H1 (cell line): Measurements from ENCODE around the gene EAF2. TPM values are rescaled to one million over a fixed set of nuclear protein-coding genes. Genes with fewer than 3 reads are reported as not detected.

ENCODE experiments used
- CBX5 ChIP-seq: fragments of 300-800, 300-1000 bp; sonication (generic); IDR thresholded peaks from 2 replicates; pipeline ENCODE4 v1.7.1; 2016; ENCODE audit warnings: antibody characterized with exemption, low read length, low read depth
- EGR1 ChIP-seq: IDR thresholded peaks from 2 replicates; pipeline ENCODE4 v1.6.1; 2011; ENCODE audit warnings: low read depth, low read length, borderline replicate concordance
- GTF2F1 ChIP-seq: IDR thresholded peaks from 2 replicates; pipeline ENCODE4 v1.6.1; 2012; ENCODE audit warnings: low read depth, low read length, improper control_type of control experiment, borderline replicate concordance
- HDAC6 ChIP-seq: IDR thresholded peaks from one replicate; pipeline ENCODE4 v1.7.1; 2012; ENCODE audit warnings: low read depth, mild to moderate bottlenecking, inconsistent platforms, low read length, moderate library complexity
- NRF1 ChIP-seq: IDR thresholded peaks from 2 replicates; pipeline ENCODE4 v1.6.1; 2011; ENCODE audit warnings: mild to moderate bottlenecking, low read depth, low read length, improper control_type of control experiment
- RAD21 ChIP-seq, 2 experiments: IDR thresholded peaks in 1 of 2; conservative IDR thresholded peaks in 1 of 2; 2 replicates each; pipeline ENCODE4 v1.6.1; 2011; ENCODE audit warnings: low read depth in 2 of 2, low read length in 2 of 2, improper control_type of control experiment in 1 of 2, inconsistent platforms in 1 of 2, mild to moderate bottlenecking in 1 of 2, moderate library complexity in 1 of 2
- SAP30 ChIP-seq: fragments of 300-600 bp; sonication (generic); IDR thresholded peaks from 2 replicates; pipeline ENCODE4 v1.7.1; 2012; ENCODE audit warnings: low read length, moderate library complexity, mild to moderate bottlenecking, inconsistent platforms; ENCODE audit not compliant: insufficient read depth, insufficient replicate concordance
- SP4 ChIP-seq: IDR thresholded peaks from 2 replicates; pipeline ENCODE4 v1.6.1; 2012; ENCODE audit warnings: low read length, inconsistent platforms
- SUZ12 ChIP-seq: fragments of 200-600 bp; sonication (generic); IDR thresholded peaks from 2 replicates; pipeline ENCODE4 v1.6.1; 2012; ENCODE audit warnings: mild to moderate bottlenecking, inconsistent platforms, low read length, moderate library complexity, mixed read lengths
- polyA plus RNA-seq, 7 experiments: library from polyadenylated mRNA; depleted of rRNA in 3 of 7; stranded (reverse) in 5 of 7; unstranded in 2 of 7; fragments of >200 nt in 5 of 7; fragments of 200-250 nt in 2 of 7; gene quantifications; 1 replicate in 5 of 7; 2 replicates in 1 of 7; 4 replicates in 1 of 7; pipeline versions ENCODE4 v1.2.1 to v1.2.3, GENCODE V29; 2011 to 2013; ENCODE audit warnings: missing spikeins in 2 of 7, mixed read lengths in 2 of 7
- total RNA-seq: library from RNA; stranded (reverse); fragmentation: NEBNext Ultra II Directional; extraction: Animal tissue kit (Norgen Biotek cat#: 25700); gene quantifications from 2 replicates; pipeline ENCODE4 v1.2.1, GENCODE V29; 2021
- TF ChIP-seq, protein P1 (sequence below): fragments of 300-600 bp; sonication (generic); IDR thresholded peaks from 2 replicates; pipeline ENCODE4 v1.7.1; 2012; ENCODE audit warnings: low read length, moderate library complexity, mild to moderate bottlenecking, inconsistent platforms; ENCODE audit not compliant: insufficient replicate concordance

Gene EAF2
- total and polyA plus RNA-seq, 2 of the 8 experiments (the other 6 are each of a cell fraction or from before 2014, with no cell fraction given) = 3.6 to 6.6 TPM

DNA sequence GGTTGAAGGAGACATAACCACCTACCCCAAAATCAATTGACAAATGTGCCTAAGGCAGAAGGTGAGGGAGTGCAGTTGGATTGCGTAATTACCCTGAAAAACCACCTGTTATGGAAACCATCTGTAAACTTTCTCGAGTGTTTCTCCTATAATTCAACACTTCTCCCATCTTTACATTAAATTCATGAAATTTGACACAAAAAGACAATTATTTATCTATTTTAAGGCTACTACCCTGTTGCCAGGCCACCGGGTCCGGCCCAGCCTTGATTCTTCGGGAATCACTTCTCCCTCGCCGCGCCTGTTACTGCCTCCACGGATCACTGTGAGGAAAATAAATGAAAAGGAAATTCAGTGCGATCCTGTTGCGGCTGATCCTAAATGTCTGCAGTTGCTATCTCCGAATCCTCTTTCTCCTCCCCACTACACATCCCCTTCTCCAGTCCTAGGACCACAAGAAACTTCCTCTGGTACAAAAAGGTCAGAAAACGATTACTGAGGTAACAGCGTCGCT lies 795 bp upstream of the EAF2 start (continued):
- TF ChIP-seq, protein P1, sequence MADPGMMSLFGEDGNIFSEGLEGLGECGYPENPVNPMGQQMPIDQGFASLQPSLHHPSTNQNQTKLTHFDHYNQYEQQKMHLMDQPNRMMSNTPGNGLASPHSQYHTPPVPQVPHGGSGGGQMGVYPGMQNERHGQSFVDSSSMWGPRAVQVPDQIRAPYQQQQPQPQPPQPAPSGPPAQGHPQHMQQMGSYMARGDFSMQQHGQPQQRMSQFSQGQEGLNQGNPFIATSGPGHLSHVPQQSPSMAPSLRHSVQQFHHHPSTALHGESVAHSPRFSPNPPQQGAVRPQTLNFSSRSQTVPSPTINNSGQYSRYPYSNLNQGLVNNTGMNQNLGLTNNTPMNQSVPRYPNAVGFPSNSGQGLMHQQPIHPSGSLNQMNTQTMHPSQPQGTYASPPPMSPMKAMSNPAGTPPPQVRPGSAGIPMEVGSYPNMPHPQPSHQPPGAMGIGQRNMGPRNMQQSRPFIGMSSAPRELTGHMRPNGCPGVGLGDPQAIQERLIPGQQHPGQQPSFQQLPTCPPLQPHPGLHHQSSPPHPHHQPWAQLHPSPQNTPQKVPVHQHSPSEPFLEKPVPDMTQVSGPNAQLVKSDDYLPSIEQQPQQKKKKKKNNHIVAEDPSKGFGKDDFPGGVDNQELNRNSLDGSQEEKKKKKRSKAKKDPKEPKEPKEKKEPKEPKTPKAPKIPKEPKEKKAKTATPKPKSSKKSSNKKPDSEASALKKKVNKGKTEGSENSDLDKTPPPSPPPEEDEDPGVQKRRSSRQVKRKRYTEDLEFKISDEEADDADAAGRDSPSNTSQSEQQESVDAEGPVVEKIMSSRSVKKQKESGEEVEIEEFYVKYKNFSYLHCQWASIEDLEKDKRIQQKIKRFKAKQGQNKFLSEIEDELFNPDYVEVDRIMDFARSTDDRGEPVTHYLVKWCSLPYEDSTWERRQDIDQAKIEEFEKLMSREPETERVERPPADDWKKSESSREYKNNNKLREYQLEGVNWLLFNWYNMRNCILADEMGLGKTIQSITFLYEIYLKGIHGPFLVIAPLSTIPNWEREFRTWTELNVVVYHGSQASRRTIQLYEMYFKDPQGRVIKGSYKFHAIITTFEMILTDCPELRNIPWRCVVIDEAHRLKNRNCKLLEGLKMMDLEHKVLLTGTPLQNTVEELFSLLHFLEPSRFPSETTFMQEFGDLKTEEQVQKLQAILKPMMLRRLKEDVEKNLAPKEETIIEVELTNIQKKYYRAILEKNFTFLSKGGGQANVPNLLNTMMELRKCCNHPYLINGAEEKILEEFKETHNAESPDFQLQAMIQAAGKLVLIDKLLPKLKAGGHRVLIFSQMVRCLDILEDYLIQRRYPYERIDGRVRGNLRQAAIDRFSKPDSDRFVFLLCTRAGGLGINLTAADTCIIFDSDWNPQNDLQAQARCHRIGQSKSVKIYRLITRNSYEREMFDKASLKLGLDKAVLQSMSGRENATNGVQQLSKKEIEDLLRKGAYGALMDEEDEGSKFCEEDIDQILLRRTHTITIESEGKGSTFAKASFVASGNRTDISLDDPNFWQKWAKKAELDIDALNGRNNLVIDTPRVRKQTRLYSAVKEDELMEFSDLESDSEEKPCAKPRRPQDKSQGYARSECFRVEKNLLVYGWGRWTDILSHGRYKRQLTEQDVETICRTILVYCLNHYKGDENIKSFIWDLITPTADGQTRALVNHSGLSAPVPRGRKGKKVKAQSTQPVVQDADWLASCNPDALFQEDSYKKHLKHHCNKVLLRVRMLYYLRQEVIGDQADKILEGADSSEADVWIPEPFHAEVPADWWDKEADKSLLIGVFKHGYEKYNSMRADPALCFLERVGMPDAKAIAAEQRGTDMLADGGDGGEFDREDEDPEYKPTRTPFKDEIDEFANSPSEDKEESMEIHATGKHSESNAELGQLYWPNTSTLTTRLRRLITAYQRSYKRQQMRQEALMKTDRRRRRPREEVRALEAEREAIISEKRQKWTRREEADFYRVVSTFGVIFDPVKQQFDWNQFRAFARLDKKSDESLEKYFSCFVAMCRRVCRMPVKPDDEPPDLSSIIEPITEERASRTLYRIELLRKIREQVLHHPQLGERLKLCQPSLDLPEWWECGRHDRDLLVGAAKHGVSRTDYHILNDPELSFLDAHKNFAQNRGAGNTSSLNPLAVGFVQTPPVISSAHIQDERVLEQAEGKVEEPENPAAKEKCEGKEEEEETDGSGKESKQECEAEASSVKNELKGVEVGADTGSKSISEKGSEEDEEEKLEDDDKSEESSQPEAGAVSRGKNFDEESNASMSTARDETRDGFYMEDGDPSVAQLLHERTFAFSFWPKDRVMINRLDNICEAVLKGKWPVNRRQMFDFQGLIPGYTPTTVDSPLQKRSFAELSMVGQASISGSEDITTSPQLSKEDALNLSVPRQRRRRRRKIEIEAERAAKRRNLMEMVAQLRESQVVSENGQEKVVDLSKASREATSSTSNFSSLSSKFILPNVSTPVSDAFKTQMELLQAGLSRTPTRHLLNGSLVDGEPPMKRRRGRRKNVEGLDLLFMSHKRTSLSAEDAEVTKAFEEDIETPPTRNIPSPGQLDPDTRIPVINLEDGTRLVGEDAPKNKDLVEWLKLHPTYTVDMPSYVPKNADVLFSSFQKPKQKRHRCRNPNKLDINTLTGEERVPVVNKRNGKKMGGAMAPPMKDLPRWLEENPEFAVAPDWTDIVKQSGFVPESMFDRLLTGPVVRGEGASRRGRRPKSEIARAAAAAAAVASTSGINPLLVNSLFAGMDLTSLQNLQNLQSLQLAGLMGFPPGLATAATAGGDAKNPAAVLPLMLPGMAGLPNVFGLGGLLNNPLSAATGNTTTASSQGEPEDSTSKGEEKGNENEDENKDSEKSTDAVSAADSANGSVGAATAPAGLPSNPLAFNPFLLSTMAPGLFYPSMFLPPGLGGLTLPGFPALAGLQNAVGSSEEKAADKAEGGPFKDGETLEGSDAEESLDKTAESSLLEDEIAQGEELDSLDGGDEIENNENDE = no peak
- TF ChIP-seq GTF2F1 (no peak), SUZ12 (no peak), NRF1 (no peak), RAD21 (IDR thresholded peaks at IDR 0.05 in 1 of 2, conservative IDR thresholded peaks at IDR 0.05 in 1 of 2; ENCODE audit: low read depth in 2 of 2, low read length in 2 of 2) (no peak), SAP30 (no peak), CBX5 (no peak), HDAC6 (no peak), EGR1 (no peak), SP4 (no peak)
